Skin of body (tissue), 2 donors: ENCODE results near the gene THRA. TPM values are rescaled to one million over a fixed set of nuclear protein-coding genes. Genes with fewer than 3 reads are reported as not detected.

Source experiments
- DNase-seq: peaks from one replicate; lab custom pipeline; 2025; lab: John Stamatoyannopoulos, UW
- total RNA-seq: library from RNA; depleted of rRNA; stranded (reverse); fragments of >200 nt; gene quantifications from one replicate; pipeline ENCODE4 v1.2.3, GENCODE V29; 2014

Gene THRA
- total RNA-seq, 1 donor from 2014 or later: 27.2 TPM

GRCh38 chr17:40098846-40099618, 36.3 kb downstream of the THRA start:
- DNase-seq: peak; percentile 88

GRCh38 chr17:40099619-40100418, 37.1 kb downstream of the THRA start:
- DNase-seq: no peak

GRCh38 chr17:40100419-40100668, 37.6 kb downstream of the THRA start, which contains the start of gene NR1D1:
Gene NR1D1, minus strand, starts transcription at chr17:40100589. Its CDS starts 495 bp downstream, at chr17:40100094.
- no peak for DNase-seq

GRCh38 chr17:40100669-40101366, 38.1 kb downstream of the THRA start:
- DNase-seq: peak; percentile 87

GRCh38 chr17:40101367-40102210, 38.8 kb downstream of the THRA start:
- no peak for DNase-seq

GRCh38 chr17:40103071-40103661, 40.4 kb downstream of the THRA start:
- no peak for DNase-seq

GRCh38 chr17:40103688-40104087, 40.9 kb downstream of the THRA start:
- no peak for DNase-seq

- no peak for DNase-seq
Observed at GRCh38 chr17:40104594-40105486, 42.1 kb downstream of the THRA start.

GRCh38 chr17:40105861-40106759, 43.3 kb downstream of the THRA start:
- DNase-seq: no peak

GRCh38 chr17:40106760-40107521, 44.2 kb downstream of the THRA start:
- DNase-seq: peak; percentile 74

GRCh38 chr17:40107522-40108174, 44.9 kb downstream of the THRA start:
- no peak for DNase-seq

GRCh38 chr17:40108970-40109824, 46.4 kb downstream of the THRA start:
- no peak for DNase-seq

- no peak for DNase-seq
Observed at GRCh38 chr17:40110026-40110845, 47.5 kb downstream of the THRA start.

- DNase-seq: peak; percentile 95
Observed at GRCh38 chr17:40111221-40112128, 48.7 kb downstream of the THRA start.
